DND-41 (cell line): ENCODE data around the gene TOX3.

Experiments
- EZH2 ChIP-seq: IDR thresholded peaks from 3 replicates; pipeline ENCODE4 v1.6.1; 2012; ENCODE audit warnings: borderline replicate concordance, low read depth, mild to moderate bottlenecking, moderate library complexity, low read length, inconsistent platforms; ENCODE audit not compliant: severe bottlenecking
- TF ChIP-seq, protein P1 (sequence below): IDR thresholded peaks from 2 replicates; pipeline ENCODE4 v1.5.1; 2012; ENCODE audit warnings: borderline replicate concordance, low read length, moderate library complexity, mild to moderate bottlenecking; ENCODE audit not compliant: poor library complexity, severe bottlenecking; ENCODE audit errors: extremely low read depth

DNA sequence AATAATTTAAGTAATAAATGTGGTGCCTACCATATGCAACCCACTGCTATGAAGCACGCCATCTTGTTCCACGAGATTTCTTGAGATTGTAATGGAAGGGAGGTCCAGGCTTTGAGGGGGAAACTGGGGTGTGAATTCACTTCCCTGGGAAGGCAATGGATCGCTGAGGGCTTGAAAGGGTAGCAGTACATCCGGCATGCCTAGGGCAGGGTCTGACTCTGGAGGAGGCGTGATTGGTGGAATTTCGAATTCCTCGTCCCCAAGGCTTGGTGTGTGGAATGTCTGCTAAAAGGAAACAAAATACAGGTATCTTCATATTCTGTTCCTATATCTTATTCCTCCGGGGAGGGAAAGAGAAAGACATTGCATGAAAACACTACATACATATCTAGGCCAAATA is 83.0 kb downstream of the TOX3 start:
- TF ChIP-seq, protein P1, sequence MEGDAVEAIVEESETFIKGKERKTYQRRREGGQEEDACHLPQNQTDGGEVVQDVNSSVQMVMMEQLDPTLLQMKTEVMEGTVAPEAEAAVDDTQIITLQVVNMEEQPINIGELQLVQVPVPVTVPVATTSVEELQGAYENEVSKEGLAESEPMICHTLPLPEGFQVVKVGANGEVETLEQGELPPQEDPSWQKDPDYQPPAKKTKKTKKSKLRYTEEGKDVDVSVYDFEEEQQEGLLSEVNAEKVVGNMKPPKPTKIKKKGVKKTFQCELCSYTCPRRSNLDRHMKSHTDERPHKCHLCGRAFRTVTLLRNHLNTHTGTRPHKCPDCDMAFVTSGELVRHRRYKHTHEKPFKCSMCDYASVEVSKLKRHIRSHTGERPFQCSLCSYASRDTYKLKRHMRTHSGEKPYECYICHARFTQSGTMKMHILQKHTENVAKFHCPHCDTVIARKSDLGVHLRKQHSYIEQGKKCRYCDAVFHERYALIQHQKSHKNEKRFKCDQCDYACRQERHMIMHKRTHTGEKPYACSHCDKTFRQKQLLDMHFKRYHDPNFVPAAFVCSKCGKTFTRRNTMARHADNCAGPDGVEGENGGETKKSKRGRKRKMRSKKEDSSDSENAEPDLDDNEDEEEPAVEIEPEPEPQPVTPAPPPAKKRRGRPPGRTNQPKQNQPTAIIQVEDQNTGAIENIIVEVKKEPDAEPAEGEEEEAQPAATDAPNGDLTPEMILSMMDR: no peak
- no peak for TF ChIP-seq EZH2
